ENCODE results near the gene HDAC4. TPM values are rescaled to one million over a fixed set of nuclear protein-coding genes. Genes with fewer than 3 reads are reported as not detected.

Gene HDAC4
- total RNA-seq, 4 donors from 2014 or later, result 12.9 to 91.6 (median 39.8) TPM

- Histone ChIP-seq H3K9me3 (no peaks in the 10 kb centered on the region), H3K36me3 (no peaks in the 10 kb centered on the region), H3K27me3 (no peaks in the 10 kb centered on the region), H3K4me3 (replicated peaks in 1 of 3) (no peak overlapping the region), H3K27ac (no peak overlapping the region), H3K4me1 (peaks cover 26 to 27% of the 10 kb centered on the region in 2 donors)
- no peak for DNase-seq
- WGBS, 2 donors, result 95 to 98% methylated on average over 20 to 23 of the region's 23 CpGs
- intact Hi-C loops (cut with DNase I), result loop anchor here (10.0 kb wide), 2 partner anchors 75 to 245 kb away; no protein-coding TSS in a partner anchor
- TF ChIP-seq CTCF (IDR thresholded peaks at IDR 0.05) (no peak), POLR2A (IDR thresholded peaks at IDR 0.05) (no peak)
These were observed 11.1 kb downstream of the HDAC4 start for GRCh38 chr2:239389414-239390329.

- WGBS, 2 donors, result 96% methylated on average over 14 to 16 of the region's 20 CpGs
These were observed 12.3 kb downstream of the HDAC4 start for GRCh38 chr2:239388236-239389151.

GRCh38 chr2:239387811-239388210 is 13.0 kb downstream of the HDAC4 start:
- Histone ChIP-seq H3K4me3 (replicated peaks in 1 of 3) (no peak overlapping the region), H3K9me3 (no peaks in the 10 kb centered on the region), H3K36me3 (no peaks in the 10 kb centered on the region), H3K27ac (no peak overlapping the region), H3K4me1 (peaks cover 8 to 9% of the 10 kb centered on the region in 2 donors), H3K27me3 (no peaks in the 10 kb centered on the region)
- no peak for DNase-seq
- TF ChIP-seq POLR2A (IDR thresholded peaks at IDR 0.05) (no peak), CTCF (IDR thresholded peaks at IDR 0.05) (no peak)
- 94 to 99% methylated on average over 17 of the region's 17 CpGs for WGBS, 2 donors
- intact Hi-C loops (cut with DNase I), result loop anchor here (10.0 kb wide), 1 partner anchor 73 kb away; no protein-coding TSS in a partner anchor

More at GRCh38 chr2:239388236-239389151, 12.3 kb downstream of the HDAC4 start:
- Histone ChIP-seq H3K9me3 (no peaks in the 10 kb centered on the region), H3K4me1 (peaks cover 15 to 16% of the 10 kb centered on the region in 2 donors), H3K4me3 (replicated peaks in 1 of 3) (no peak overlapping the region), H3K36me3 (no peaks in the 10 kb centered on the region), H3K27me3 (no peaks in the 10 kb centered on the region), H3K27ac (no peak overlapping the region)
- TF ChIP-seq CTCF (IDR thresholded peaks at IDR 0.05), result no peak
- no peak for DNase-seq
- intact Hi-C loops (cut with DNase I), result loop anchor here (10.0 kb wide), 1 partner anchor 74 kb away; no protein-coding TSS in a partner anchor

- no peak overlapping the region for H3K4me3 ChIP-seq (replicated peaks in 1 of 3)
- DNase-seq, result no peak
- no peaks in the 10 kb centered on the region for H3K27me3 ChIP-seq
- H3K36me3 ChIP-seq, result no peaks in the 10 kb centered on the region
- TF ChIP-seq POLR2A (IDR thresholded peaks at IDR 0.05) (no peak), CTCF (IDR thresholded peaks at IDR 0.05) (no peak)
- intact Hi-C loops (cut with DNase I), result loop anchor here (10.0 kb wide), 1 partner anchor 72 kb away; no protein-coding TSS in a partner anchor
- H3K4me1 ChIP-seq, result peaks cover 0 to under 1% of the 10 kb centered on the region in 2 donors
- 93 to 96% methylated on average over 16 of the region's 22 CpGs for WGBS, 2 donors
- no peak overlapping the region for H3K27ac ChIP-seq
- H3K9me3 ChIP-seq, result no peaks in the 10 kb centered on the region
These were observed 13.9 kb downstream of the HDAC4 start for GRCh38 chr2:239386872-239387445.
